Measurements from ENCODE around the gene CD80.
"Not testable (repeated sequence)": the region's sequence is repeated elsewhere in the genome, so short reads cannot be mapped to it uniquely, and the experiment has no call there.

The CD80 gene

GRCh38 chr3:119570229-119570628 is 10.8 kb upstream of the CD80 start:
- no peaks in the 10 kb centered on the region for H3K36me3 Mint-ChIP-seq (ENCODE audit: low read depth)
- peaks cover 15% of the 10 kb centered on the region for H3K27me3 Mint-ChIP-seq (ENCODE audit: low read depth, poor library complexity)
- no peak overlapping the region for H3K4me3 Mint-ChIP-seq
- H3K4me1 Mint-ChIP-seq = peaks cover 25% of the 10 kb centered on the region
- no peak for DNase-seq
- peak overlapping the region; percentile 91 for H3K27ac Mint-ChIP-seq
- no peak for TF ChIP-seq CTCF (IDR thresholded peaks at IDR 0.05)
- H3K9me3 Mint-ChIP-seq = peaks cover 17% of the 10 kb centered on the region

GRCh38 chr3:119569156-119569555 is 9.7 kb upstream of the CD80 start:
- Mint-ChIP-seq H3K9me3 (peaks cover 17% of the 10 kb centered on the region), H3K4me3 (no peak overlapping the region), H3K4me1 (peaks cover 25% of the 10 kb centered on the region), H3K27ac (no peak overlapping the region), H3K27me3 (ENCODE audit: low read depth, poor library complexity) (peaks cover 15% of the 10 kb centered on the region), H3K36me3 (ENCODE audit: low read depth) (no peaks in the 10 kb centered on the region)
- DNase-seq = no peak
- TF ChIP-seq CTCF (IDR thresholded peaks at IDR 0.05) = no peak

GRCh38 chr3:119563334-119563733 is 3.9 kb upstream of the CD80 start:
- H3K4me3 Mint-ChIP-seq; H3K4me1 Mint-ChIP-seq; H3K27ac Mint-ChIP-seq; H3K27me3 Mint-ChIP-seq (ENCODE audit: low read depth, poor library complexity); H3K9me3 Mint-ChIP-seq; DNase-seq; H3K36me3 Mint-ChIP-seq (ENCODE audit: low read depth): not testable (repeated sequence)

- DNase-seq = no peak
- H3K36me3 Mint-ChIP-seq (ENCODE audit: low read depth) = no peaks in the 10 kb centered on the region
Observed at GRCh38 chr3:119562307-119562961, 3.0 kb upstream of the CD80 start.

GRCh38 chr3:119560160-119560559 is 746 bp upstream of the CD80 start:
- Mint-ChIP-seq H3K9me3 (no peaks in the 10 kb centered on the region), H3K4me3 (no peak overlapping the region), H3K27me3 (ENCODE audit: low read depth, poor library complexity) (no peaks in the 10 kb centered on the region), H3K36me3 (ENCODE audit: low read depth) (no peaks in the 10 kb centered on the region), H3K27ac (no peak overlapping the region), H3K4me1 (no peaks in the 10 kb centered on the region)
- no peak for TF ChIP-seq CTCF (IDR thresholded peaks at IDR 0.05)
- no peak for DNase-seq

More at GRCh38 chr3:119562307-119562961, 3.0 kb upstream of the CD80 start:
- Mint-ChIP-seq H3K27me3 (ENCODE audit: low read depth, poor library complexity) (peaks cover 4% of the 10 kb centered on the region), H3K9me3 (peaks cover 5% of the 10 kb centered on the region), H3K27ac (no peak overlapping the region), H3K4me3 (no peak overlapping the region), H3K4me1 (no peaks in the 10 kb centered on the region)
- TF ChIP-seq CTCF (IDR thresholded peaks at IDR 0.05) = no peak

GRCh38 chr3:119558626-119559317 is 642 bp downstream of the CD80 start:
- Mint-ChIP-seq H3K9me3 (no peaks in the 10 kb centered on the region), H3K27ac (no peak overlapping the region), H3K27me3 (ENCODE audit: low read depth, poor library complexity) (peaks cover 4% of the 10 kb centered on the region), H3K4me3 (no peak overlapping the region), H3K36me3 (ENCODE audit: low read depth) (no peaks in the 10 kb centered on the region), H3K4me1 (peaks cover 2% of the 10 kb centered on the region)
- no peak for DNase-seq
- TF ChIP-seq CTCF (IDR thresholded peaks at IDR 0.05) = no peak
